Measurements from ENCODE around the gene NT5M. TPM values are rescaled to one million over a fixed set of nuclear protein-coding genes. Genes with fewer than 3 reads are reported as not detected.
A peak's percentile ranks its signal among the peaks of the same experiment; 100 is the strongest.

Gene NT5M
- polyA plus RNA-seq, 2 of the 4 experiments (the other 2 are of a cell fraction), result 5.3 to 5.9 TPM

DNA sequence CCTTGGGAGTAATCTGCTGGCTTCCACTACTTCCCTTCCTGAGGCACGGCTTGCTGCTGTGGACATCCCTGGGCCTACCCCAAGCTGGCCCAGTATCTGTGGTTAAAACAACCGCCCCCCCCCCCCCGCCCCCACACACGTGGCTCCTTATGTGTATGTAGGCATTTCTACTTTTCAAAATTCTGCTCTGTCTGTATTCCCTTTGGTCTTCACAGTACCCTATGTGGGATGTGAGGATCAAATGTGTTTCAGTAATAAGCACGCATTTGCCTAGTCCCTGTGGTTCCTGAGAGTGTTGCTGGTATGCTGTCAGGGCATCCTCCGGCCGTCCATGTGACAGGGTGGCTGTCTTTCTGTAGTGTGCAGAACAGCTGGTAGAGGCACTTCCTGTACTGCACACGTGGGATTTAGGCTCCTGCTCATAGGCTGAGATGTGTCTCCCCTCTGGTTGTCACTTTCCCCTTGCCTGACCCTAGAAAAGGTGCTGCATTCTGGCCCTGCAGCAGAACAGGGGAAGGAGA lies 2.2 kb downstream of the NT5M start:
- POLR2A ChIA-PET, result no interaction called here
- H3K9me3 ChIP-seq, result no peaks in the 10 kb centered on the region
- H3K4me1 ChIP-seq, result peaks cover 29% of the 10 kb centered on the region
- no peak overlapping the region for H3K4me2 ChIP-seq
- ATAC-seq (no peak), DNase-seq (ENCODE audit: low read depth in 1 of 2, low spot score in 1 of 2) (no peak), FAIRE-seq (no peak)
- H3K4me3 ChIP-seq, result no peak overlapping the region
- CTCF ChIA-PET, result interaction anchor here (0.7 to 1.7 kb wide), 5 partner anchors 8 to 265 kb away, joined by 3 to 4 read pairs (median 4); no protein-coding TSS in a partner anchor
- no peak overlapping the region for H3K27ac ChIP-seq
- TF ChIP-seq, protein P1, sequence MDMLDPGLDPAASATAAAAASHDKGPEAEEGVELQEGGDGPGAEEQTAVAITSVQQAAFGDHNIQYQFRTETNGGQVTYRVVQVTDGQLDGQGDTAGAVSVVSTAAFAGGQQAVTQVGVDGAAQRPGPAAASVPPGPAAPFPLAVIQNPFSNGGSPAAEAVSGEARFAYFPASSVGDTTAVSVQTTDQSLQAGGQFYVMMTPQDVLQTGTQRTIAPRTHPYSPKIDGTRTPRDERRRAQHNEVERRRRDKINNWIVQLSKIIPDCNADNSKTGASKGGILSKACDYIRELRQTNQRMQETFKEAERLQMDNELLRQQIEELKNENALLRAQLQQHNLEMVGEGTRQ (IDR thresholded peaks at IDR 0.05), result peak; percentile 57
- TF ChIP-seq, protein P2, sequence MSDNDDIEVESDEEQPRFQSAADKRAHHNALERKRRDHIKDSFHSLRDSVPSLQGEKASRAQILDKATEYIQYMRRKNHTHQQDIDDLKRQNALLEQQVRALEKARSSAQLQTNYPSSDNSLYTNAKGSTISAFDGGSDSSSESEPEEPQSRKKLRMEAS (IDR thresholded peaks at IDR 0.05), result 0 out of 2 replicates have a peak, but pooled peaks have one; percentile 18
- no peak for TF ChIP-seq CEBPB (IDR thresholded peaks at IDR 0.05)
- WGBS (ENCODE audit: missing lambda C conversion rate), result 77% methylated on average over 6 of the region's 8 CpGs

DNA sequence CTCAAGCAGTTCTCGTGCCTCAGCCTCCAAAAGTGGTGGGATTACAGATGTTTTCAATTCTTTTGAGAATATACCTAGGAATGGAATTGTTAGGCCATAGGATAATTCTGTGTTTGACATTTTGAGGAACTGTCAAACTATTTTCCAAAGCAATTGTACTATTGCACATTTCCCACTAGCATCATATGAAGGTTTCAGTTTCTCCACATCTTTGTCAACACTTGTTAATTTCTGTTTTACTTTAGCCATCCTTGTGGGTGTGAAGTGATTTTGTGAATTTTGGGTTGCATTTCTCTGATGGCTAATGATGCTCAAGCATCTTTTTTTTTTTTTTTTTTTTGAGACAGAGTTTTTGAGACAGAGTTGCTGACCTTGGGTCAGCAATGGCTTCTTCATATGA lies 6.2 kb downstream of the NT5M start:
- Histone ChIP-seq H3K27ac (no peak overlapping the region), H3K9me3 (no peaks in the 10 kb centered on the region), H3K4me2 (no peak overlapping the region), H3K4me1 (peaks cover 11% of the 10 kb centered on the region; the same call in 2 of the 3 replicates), H3K4me3 (no peak overlapping the region)
- TF ChIP-seq ZFP36 (IDR thresholded peaks at IDR 0.05; ENCODE audit: borderline replicate concordance, partially characterized antibody) (peak; percentile 15), RCOR1 (IDR thresholded peaks at IDR 0.05; ENCODE audit: low read depth, low read length) (no peak), FOSL2 (IDR thresholded peaks at IDR 0.05) (no peak), FOSL2 (CRISPR knock-in tag; IDR thresholded peaks at IDR 0.05) (no peak), MAZ (IDR thresholded peaks at IDR 0.05; ENCODE audit: borderline replicate concordance, low read depth, low read length) (no peak), POLR2A (IDR thresholded peaks at IDR 0.05; ENCODE audit: low read length) (no peak)
- TF ChIP-seq, protein P3, sequence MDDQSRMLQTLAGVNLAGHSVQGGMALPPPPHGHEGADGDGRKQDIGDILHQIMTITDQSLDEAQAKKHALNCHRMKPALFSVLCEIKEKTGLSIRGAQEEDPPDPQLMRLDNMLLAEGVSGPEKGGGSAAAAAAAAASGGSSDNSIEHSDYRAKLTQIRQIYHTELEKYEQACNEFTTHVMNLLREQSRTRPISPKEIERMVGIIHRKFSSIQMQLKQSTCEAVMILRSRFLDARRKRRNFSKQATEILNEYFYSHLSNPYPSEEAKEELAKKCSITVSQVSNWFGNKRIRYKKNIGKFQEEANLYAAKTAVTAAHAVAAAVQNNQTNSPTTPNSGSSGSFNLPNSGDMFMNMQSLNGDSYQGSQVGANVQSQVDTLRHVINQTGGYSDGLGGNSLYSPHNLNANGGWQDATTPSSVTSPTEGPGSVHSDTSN (IDR thresholded peaks at IDR 0.05), result no peak
- TF ChIP-seq, protein P4, sequence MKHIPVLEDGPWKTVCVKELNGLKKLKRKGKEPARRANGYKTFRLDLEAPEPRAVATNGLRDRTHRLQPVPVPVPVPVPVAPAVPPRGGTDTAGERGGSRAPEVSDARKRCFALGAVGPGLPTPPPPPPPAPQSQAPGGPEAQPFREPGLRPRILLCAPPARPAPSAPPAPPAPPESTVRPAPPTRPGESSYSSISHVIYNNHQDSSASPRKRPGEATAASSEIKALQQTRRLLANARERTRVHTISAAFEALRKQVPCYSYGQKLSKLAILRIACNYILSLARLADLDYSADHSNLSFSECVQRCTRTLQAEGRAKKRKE (CRISPR knock-in tag; IDR thresholded peaks at IDR 0.05; ENCODE audit: low read depth), result no peak
- TF ChIP-seq, protein P5, sequence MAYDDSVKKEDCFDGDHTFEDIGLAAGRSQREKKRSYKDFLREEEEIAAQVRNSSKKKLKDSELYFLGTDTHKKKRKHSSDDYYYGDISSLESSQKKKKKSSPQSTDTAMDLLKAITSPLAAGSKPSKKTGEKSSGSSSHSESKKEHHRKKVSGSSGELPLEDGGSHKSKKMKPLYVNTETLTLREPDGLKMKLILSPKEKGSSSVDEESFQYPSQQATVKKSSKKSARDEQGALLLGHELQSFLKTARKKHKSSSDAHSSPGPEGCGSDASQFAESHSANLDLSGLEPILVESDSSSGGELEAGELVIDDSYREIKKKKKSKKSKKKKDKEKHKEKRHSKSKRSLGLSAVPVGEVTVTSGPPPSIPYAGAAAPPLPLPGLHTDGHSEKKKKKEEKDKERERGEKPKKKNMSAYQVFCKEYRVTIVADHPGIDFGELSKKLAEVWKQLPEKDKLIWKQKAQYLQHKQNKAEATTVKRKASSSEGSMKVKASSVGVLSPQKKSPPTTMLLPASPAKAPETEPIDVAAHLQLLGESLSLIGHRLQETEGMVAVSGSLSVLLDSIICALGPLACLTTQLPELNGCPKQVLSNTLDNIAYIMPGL (CRISPR knock-in tag; IDR thresholded peaks at IDR 0.05; ENCODE audit: borderline replicate concordance), result no peak
- CTCF ChIA-PET, result no interaction called here
- DNase-seq (ENCODE audit: low read depth in 1 of 2, low spot score in 1 of 2), result no peak
- WGBS (ENCODE audit: missing lambda C conversion rate), result 70% methylated on average over 1 of the region's 1 CpG
- POLR2A ChIA-PET, result no interaction called here
- FAIRE-seq, result no peak
- ATAC-seq, result no peak

DNA sequence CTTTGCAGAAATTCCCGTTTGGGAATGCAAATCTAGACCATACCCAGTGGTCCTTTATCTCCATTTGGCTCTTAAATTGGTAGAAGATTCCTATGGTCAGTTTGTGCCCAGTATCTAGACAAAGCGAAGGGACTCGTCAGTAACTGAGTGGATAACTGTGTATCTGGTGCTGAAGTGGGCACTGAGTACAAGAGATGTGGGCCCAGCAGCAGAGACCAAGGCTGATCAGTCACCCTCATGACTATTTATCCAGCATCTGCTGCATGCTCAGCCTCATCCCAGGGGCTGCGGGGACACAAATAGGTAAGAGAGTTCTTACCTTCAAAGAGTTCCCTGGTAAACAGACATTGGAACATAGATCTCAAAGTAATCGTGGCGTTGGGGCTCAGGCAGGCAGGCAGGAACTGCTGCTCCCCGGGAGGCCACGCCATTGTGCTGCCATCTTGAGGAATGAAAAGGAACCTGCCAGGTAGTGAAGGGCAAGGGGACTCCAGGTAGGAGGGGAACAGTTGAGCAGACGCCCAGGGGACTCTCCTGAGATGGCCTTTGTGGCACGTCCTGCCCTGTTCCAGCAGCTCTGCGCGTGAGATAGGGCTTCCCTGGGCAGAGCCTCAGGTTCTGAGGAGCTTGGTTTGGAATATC lies 10.3 kb downstream of the NT5M start:
- 57% methylated on average over 12 of the region's 12 CpGs for WGBS (ENCODE audit: missing lambda C conversion rate)
- TF ChIP-seq HOXA7 (CRISPR knock-in tag; IDR thresholded peaks at IDR 0.05), result no peak
- TF ChIP-seq RAD21 (conservative IDR thresholded peaks at IDR 0.05 in 1 of 2, IDR thresholded peaks at IDR 0.05 in 1 of 2), result peak; percentile 74 to 83
- TF ChIP-seq, protein P6, sequence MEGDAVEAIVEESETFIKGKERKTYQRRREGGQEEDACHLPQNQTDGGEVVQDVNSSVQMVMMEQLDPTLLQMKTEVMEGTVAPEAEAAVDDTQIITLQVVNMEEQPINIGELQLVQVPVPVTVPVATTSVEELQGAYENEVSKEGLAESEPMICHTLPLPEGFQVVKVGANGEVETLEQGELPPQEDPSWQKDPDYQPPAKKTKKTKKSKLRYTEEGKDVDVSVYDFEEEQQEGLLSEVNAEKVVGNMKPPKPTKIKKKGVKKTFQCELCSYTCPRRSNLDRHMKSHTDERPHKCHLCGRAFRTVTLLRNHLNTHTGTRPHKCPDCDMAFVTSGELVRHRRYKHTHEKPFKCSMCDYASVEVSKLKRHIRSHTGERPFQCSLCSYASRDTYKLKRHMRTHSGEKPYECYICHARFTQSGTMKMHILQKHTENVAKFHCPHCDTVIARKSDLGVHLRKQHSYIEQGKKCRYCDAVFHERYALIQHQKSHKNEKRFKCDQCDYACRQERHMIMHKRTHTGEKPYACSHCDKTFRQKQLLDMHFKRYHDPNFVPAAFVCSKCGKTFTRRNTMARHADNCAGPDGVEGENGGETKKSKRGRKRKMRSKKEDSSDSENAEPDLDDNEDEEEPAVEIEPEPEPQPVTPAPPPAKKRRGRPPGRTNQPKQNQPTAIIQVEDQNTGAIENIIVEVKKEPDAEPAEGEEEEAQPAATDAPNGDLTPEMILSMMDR (IDR thresholded peaks at IDR 0.05), result peak; percentile 64
- no peak for TF ChIP-seq HOXB13 (CRISPR knock-in tag; IDR thresholded peaks at IDR 0.05; ENCODE audit: low read depth)
- no peak for TF ChIP-seq MYC (IDR thresholded peaks at IDR 0.05; ENCODE audit: borderline replicate concordance, low read length)
- TF ChIP-seq RARB (CRISPR knock-in tag; IDR thresholded peaks at IDR 0.05), result no peak
- TF ChIP-seq SMC3 (IDR thresholded peaks at IDR 0.05), result peak; percentile 63
- no peak for TF ChIP-seq FOSL2 (IDR thresholded peaks at IDR 0.05)
- no peak for TF ChIP-seq FOSL2 (CRISPR knock-in tag; IDR thresholded peaks at IDR 0.05)
- TF ChIP-seq RNF2 (IDR thresholded peaks at IDR 0.05; ENCODE audit: borderline replicate concordance, low read depth), result no peak
- no peak for TF ChIP-seq ZC3H11A (IDR thresholded peaks at IDR 0.05)
- no peak for TF ChIP-seq PHF8 (IDR thresholded peaks at IDR 0.05; ENCODE audit: borderline replicate concordance, low read depth)
- TF ChIP-seq HEYL (CRISPR knock-in tag; IDR thresholded peaks at IDR 0.05), result no peak
- Histone ChIP-seq H3K4me2 (no peak overlapping the region), H3K4me3 (no peak overlapping the region), H3K27ac (no peak overlapping the region), H3K4me1 (no peaks in the 10 kb centered on the region), H3K9me3 (no peaks in the 10 kb centered on the region)
- FAIRE-seq, result peak; percentile 92
- POLR2A ChIA-PET, result interaction anchor here (0.7 kb wide), 1 partner anchor 258 kb away, joined by 4 read pairs; no protein-coding TSS in a partner anchor
- DNase-seq (ENCODE audit: low read depth in 1 of 2, low spot score in 1 of 2), result peak; percentile 71 to 85
- CTCF ChIA-PET, result interaction anchor here (0.6 to 4.4 kb wide), 15 partner anchors 9 to 314 kb away, joined by 3 to 16 read pairs (median 4); no protein-coding TSS in a partner anchor
- ATAC-seq, result peak; percentile 90 to 97
